Measurements from ENCODE around the gene TNS3. TPM values are rescaled to one million over a fixed set of nuclear protein-coding genes. Genes with fewer than 3 reads are reported as not detected.

Gene TNS3
- total RNA-seq, 1 donor from 2014 or later: 41.2 TPM

DNA sequence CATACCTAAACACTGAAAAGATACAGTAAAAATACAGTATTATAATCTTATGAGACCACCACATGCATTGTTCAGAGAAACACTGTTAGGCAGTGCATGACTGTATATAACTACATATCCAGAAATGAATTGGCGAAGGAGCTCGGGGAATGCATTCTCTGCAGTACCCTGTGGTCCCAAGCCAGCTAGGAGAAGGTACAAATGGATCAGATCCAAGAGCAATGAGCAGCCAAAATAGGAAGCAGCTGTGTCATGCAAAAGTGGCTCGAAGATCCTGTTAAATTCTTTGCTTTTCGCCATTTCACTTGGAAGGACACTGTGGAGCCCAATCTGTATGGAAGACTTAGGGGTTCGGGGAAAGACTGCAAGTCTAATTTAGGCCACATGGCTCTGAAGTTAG is 334.8 kb downstream of the TNS3 start:
- no peaks in the 10 kb centered on the region for H3K27me3 ChIP-seq (ENCODE audit: control insufficient read depth, insufficient read depth, low read length)
- H3K4me3 ChIP-seq (ENCODE audit: low read depth, low read length): no peak overlapping the region
- TF ChIP-seq, protein P1, sequence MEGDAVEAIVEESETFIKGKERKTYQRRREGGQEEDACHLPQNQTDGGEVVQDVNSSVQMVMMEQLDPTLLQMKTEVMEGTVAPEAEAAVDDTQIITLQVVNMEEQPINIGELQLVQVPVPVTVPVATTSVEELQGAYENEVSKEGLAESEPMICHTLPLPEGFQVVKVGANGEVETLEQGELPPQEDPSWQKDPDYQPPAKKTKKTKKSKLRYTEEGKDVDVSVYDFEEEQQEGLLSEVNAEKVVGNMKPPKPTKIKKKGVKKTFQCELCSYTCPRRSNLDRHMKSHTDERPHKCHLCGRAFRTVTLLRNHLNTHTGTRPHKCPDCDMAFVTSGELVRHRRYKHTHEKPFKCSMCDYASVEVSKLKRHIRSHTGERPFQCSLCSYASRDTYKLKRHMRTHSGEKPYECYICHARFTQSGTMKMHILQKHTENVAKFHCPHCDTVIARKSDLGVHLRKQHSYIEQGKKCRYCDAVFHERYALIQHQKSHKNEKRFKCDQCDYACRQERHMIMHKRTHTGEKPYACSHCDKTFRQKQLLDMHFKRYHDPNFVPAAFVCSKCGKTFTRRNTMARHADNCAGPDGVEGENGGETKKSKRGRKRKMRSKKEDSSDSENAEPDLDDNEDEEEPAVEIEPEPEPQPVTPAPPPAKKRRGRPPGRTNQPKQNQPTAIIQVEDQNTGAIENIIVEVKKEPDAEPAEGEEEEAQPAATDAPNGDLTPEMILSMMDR (IDR thresholded peaks at IDR 0.05; ENCODE audit: insufficient read depth, low read length, poor library complexity, severe bottlenecking): no peak
- no peaks in the 10 kb centered on the region for H3K36me3 ChIP-seq (ENCODE audit: control insufficient read depth, insufficient read depth, low read length)
- DNase-seq (ENCODE audit: low read depth): no peak

- TF ChIP-seq, protein P1 (IDR thresholded peaks at IDR 0.05; ENCODE audit: insufficient read depth, low read length, poor library complexity, severe bottlenecking): no peak
- Histone ChIP-seq H3K4me3 (ENCODE audit: low read depth, low read length) (no peak overlapping the region), H3K27me3 (ENCODE audit: control insufficient read depth, insufficient read depth, low read length) (no peaks in the 10 kb centered on the region), H3K36me3 (ENCODE audit: control insufficient read depth, insufficient read depth, low read length) (no peaks in the 10 kb centered on the region)
- no peak for DNase-seq (ENCODE audit: low read depth)
Measured at GRCh38 chr7:47244692-47245091, 337.2 kb downstream of the TNS3 start.

DNA sequence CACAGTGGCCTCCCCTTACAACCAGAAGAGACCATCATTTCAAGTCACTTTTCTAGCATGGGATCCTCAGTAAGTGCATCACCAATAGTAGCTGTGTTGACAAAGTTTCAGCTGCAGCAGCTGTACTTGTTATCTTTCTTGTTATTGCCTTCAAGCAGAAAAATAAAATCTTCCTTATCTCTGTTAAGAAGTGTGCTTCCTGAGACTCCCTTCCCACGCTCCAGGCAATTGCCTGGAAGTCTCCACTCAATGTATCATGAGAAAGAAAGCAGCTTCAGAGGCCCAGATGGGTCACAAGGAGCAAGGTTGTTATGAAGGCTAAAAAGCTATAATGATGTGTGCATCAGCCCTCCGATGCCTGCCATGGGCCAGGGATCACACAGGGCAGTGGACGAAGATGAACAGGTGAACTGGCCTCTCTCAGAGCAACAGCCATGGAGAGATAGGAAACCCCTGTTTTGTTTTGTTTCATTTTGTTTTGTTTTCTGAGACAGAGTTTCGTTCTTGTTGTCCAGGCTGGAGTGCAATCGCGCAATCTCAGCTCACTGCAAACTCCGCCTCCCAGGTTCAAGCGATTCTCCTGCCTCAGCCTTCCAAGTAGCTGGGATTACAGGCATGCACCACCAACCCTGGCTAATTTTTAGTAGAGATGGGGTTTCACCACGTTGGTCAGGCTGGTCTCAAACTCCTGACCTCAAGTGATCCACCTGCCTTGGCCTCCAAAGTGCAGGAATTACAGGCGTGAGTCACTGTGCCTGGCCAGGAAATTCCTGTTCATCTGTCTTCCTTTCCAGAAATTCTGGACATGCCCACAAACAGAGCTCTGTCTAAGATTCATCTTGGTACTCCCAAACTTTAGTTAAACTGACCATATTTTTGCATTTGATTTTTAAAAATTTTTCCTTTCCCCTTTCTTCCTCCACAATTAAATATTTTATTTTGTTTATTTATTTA is 340.5 kb downstream of the TNS3 start:
- Histone ChIP-seq H3K4me3 (ENCODE audit: low read depth, low read length) (no peak overlapping the region), H3K36me3 (ENCODE audit: control insufficient read depth, insufficient read depth, low read length) (no peaks in the 10 kb centered on the region), H3K27me3 (ENCODE audit: control insufficient read depth, insufficient read depth, low read length) (no peaks in the 10 kb centered on the region)
- DNase-seq (ENCODE audit: low read depth): no peak
- TF ChIP-seq, protein P1 (IDR thresholded peaks at IDR 0.05; ENCODE audit: insufficient read depth, low read length, poor library complexity, severe bottlenecking): no peak

- DNase-seq (ENCODE audit: low read depth): no peak
- TF ChIP-seq, protein P1 (IDR thresholded peaks at IDR 0.05; ENCODE audit: insufficient read depth, low read length, poor library complexity, severe bottlenecking): no peak
- Histone ChIP-seq H3K4me3 (ENCODE audit: low read depth, low read length) (no peak overlapping the region), H3K36me3 (ENCODE audit: control insufficient read depth, insufficient read depth, low read length) (no peaks in the 10 kb centered on the region), H3K27me3 (ENCODE audit: control insufficient read depth, insufficient read depth, low read length) (no peaks in the 10 kb centered on the region)
Measured at GRCh38 chr7:47239931-47240421, 341.9 kb downstream of the TNS3 start.

DNA sequence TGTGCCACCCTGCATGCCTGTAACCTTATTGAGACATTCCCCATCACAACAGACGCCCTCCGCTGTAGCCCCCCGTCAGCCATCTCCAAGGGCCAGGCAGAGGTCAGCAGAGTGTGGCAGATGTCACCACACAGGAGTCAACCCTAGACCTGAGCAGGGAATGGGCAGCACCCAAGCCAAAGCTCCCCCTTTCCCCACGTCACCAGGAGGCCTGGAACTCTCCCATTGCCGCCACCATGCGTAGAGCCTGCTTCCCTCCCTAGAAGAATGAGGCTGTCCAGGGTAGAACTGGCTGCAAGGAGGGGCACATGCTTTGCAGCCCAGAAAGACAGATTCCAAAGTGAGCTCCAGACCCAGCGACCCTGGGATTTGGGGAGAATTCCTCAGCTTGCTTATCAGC is 342.9 kb downstream of the TNS3 start:
- no peak for DNase-seq (ENCODE audit: low read depth)
- TF ChIP-seq, protein P1 (IDR thresholded peaks at IDR 0.05; ENCODE audit: insufficient read depth, low read length, poor library complexity, severe bottlenecking): no peak
- no peak overlapping the region for H3K4me3 ChIP-seq (ENCODE audit: low read depth, low read length)
- H3K27me3 ChIP-seq (ENCODE audit: control insufficient read depth, insufficient read depth, low read length): no peaks in the 10 kb centered on the region
- H3K36me3 ChIP-seq (ENCODE audit: control insufficient read depth, insufficient read depth, low read length): no peaks in the 10 kb centered on the region
